ENCODE data around the gene GPR31.

GRCh38 chr6:167139761-167140160, 18.0 kb downstream of the GPR31 start:
- TF ChIP-seq, protein P1, sequence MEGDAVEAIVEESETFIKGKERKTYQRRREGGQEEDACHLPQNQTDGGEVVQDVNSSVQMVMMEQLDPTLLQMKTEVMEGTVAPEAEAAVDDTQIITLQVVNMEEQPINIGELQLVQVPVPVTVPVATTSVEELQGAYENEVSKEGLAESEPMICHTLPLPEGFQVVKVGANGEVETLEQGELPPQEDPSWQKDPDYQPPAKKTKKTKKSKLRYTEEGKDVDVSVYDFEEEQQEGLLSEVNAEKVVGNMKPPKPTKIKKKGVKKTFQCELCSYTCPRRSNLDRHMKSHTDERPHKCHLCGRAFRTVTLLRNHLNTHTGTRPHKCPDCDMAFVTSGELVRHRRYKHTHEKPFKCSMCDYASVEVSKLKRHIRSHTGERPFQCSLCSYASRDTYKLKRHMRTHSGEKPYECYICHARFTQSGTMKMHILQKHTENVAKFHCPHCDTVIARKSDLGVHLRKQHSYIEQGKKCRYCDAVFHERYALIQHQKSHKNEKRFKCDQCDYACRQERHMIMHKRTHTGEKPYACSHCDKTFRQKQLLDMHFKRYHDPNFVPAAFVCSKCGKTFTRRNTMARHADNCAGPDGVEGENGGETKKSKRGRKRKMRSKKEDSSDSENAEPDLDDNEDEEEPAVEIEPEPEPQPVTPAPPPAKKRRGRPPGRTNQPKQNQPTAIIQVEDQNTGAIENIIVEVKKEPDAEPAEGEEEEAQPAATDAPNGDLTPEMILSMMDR (conservative IDR thresholded peaks at IDR 0.05): no peak
- TF ChIP-seq EZH2 (IDR thresholded peaks at IDR 0.05; ENCODE audit: low read depth): no peak
